NCI-H460 (cell line): ENCODE results near the gene EIF2A. TPM values are rescaled to one million over a fixed set of nuclear protein-coding genes. Genes with fewer than 3 reads are reported as not detected.

Experiments used
- DNase-seq: peaks from one replicate; pipeline ENCODE4 v3.0.0-alpha.2; 2016; ENCODE audit warnings: low read depth; ENCODE audit errors: extremely low read depth
- total RNA-seq: library from RNA; depleted of rRNA; stranded (reverse); fragments of >200 nt; shearing (Covaris generic); gene quantifications from 2 replicates; pipeline ENCODE4 v1.2.3, GENCODE V29; 2014; rRNA removed

Gene EIF2A
- total RNA-seq, 1 experiment from 2014 or later = 192 TPM

DNA sequence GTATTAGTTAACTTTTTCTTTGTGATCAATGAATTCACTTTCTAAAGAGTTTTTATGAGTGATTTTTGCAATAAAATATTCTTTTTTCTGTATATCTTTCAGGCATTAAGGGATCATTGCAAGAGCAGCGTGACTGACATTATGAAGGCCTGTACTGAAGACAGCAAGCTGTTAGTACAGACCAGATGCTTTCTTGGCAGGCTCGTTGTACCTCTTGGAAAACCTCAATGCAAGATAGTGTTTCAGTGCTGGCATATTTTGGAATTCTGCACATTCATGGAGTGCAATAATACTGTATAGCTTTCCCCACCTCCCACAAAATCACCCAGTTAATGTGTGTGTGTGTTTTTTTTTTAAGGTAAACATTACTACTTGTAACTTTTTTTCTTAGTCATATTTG, 81.0 kb downstream of the EIF2A start:
- DNase-seq = no peak

DNA sequence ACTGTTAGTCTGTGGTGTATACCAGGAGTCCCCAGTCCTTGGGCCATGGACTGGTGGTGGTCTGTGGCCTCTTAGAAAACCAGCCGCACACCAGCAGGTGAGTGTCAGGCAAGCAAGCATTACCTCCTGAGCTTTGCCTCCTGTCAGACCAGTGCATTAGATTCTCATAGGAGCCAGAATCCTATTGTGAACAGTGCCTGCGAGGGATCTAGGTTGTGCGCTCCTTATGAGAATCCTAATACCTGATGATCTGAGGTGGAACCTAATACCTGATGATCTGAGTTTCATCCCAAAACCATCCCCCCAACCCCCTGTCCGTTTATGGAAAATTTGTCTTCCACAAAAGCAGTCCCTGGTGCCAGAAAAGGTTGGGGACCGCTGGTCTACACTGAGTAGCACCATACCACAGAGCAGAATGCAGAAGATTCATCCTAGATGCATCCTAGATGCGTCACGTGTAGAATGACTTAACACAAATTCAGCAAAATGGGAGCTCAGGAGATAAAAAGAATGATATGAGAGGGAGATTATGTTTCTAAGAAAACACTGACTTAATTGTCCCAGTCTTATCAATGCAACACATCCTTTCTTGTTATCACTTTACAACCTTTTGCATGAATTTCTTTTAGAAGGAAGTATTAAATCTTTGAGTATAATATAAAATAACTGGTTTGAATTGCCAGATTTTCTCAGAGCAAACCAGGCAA, 85.1 kb downstream of the EIF2A start:
- DNase-seq = no peak

DNA sequence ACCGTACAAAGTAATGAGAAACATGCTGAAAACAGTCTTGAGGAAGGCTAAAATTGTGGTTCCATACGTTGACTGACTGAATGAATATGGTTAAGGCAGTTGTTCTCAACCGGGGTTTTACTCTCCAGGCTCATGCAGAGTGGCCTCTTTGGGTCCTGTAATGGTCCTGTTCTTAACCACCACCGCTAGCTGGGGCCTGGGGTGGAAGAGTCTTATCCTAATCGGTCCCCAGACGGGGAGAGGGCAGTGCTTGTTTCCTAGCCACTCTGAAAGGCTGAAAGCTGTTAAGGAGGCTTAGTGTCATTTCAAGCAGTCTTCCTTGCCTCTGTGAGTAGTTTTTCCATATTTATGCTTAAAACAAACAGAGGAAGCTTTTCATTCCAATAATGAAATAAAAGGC, 88.5 kb downstream of the EIF2A start:
- DNase-seq = no peak

DNA sequence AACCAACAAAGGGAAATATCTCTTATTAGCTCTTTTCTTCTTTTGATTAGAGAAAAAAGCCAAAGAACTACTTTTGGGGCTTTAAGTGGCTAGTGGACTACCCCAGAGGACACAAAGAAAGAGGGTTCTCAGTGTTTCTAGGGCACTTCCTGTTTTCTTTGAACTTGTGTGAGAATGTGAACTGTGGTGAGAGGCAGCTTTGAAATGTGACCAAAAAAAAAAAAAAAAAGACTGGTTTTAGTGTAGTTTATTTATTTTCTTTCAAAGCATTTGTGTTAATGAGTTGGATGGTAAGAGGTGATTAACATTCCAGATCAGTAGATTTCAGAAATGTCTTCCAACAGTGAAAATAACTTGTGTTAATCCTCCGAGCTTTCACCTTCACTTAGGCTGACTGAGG, 88.9 kb downstream of the EIF2A start:
- no peak for DNase-seq

Other genes starting within 250 kb of the EIF2A start
- 5.1 and 5.7 TPM in 2 replicates for gene TSC22D2, start 138.5 kb upstream of the EIF2A start, total RNA-seq
- gene SERP1, start 291 bp upstream of the EIF2A start, total RNA-seq = 144 and 167 TPM in 2 replicates
- 91.4 and 101 TPM in 2 replicates for gene SELENOT, start 56.5 kb downstream of the EIF2A start, total RNA-seq
- not detected in 2 replicates for gene ERICH6, start 157.1 kb downstream of the EIF2A start, total RNA-seq
- 23.0 and 28.3 TPM in 2 replicates for gene SIAH2, start 216.4 kb downstream of the EIF2A start, total RNA-seq